Measurements from ENCODE around the gene CNNM4. TPM values are rescaled to one million over a fixed set of nuclear protein-coding genes. Genes with fewer than 3 reads are reported as not detected.

The CNNM4 gene
- total RNA-seq, 1 donor from 2014 or later, result 14.4 TPM

GRCh38 chr2:96857667-96858372, 97.1 kb downstream of the CNNM4 start, which contains the start of gene ANKRD39:
ANKRD39 (minus strand) TSS chr2:96858016; CDS start chr2:96857987, 29 bp downstream.
- DNase-seq (ENCODE audit: low read depth, low spot score), result peak; percentile 98
- peaks cover 7% of the 10 kb centered on the region for H3K36me3 Mint-ChIP-seq (ENCODE audit: low read depth)
- H3K27me3 Mint-ChIP-seq (ENCODE audit: low read depth), result no peaks in the 10 kb centered on the region
- TF ChIP-seq CTCF (conservative IDR thresholded peaks at IDR 0.05), result peak; percentile 73
- no peaks in the 10 kb centered on the region for H3K9me3 Mint-ChIP-seq
- peaks cover 41% of the 10 kb centered on the region for H3K4me1 Mint-ChIP-seq
- peak within 1 kb of the TSS; percentile 93 for H3K4me3 Mint-ChIP-seq
- peak within 1 kb of the TSS; percentile 78 for H3K27ac Mint-ChIP-seq (ENCODE audit: unreplicated experiment)

- Mint-ChIP-seq H3K36me3 (ENCODE audit: low read depth) (peaks cover 10% of the 10 kb centered on the region), H3K4me1 (peaks cover 46% of the 10 kb centered on the region), H3K9me3 (no peaks in the 10 kb centered on the region), H3K27ac (ENCODE audit: unreplicated experiment) (peak overlapping the region; percentile 78), H3K27me3 (ENCODE audit: low read depth) (no peaks in the 10 kb centered on the region), H3K4me3 (peak overlapping the region; percentile 93)
- DNase-seq (ENCODE audit: low read depth, low spot score), result no peak
- no peak for TF ChIP-seq CTCF (conservative IDR thresholded peaks at IDR 0.05)
Observed at GRCh38 chr2:96859099-96859649, 98.5 kb downstream of the CNNM4 start.

- TF ChIP-seq CTCF (conservative IDR thresholded peaks at IDR 0.05), result no peak
- Mint-ChIP-seq H3K27ac (ENCODE audit: unreplicated experiment) (no peak overlapping the region), H3K9me3 (no peaks in the 10 kb centered on the region), H3K4me1 (peaks cover 46% of the 10 kb centered on the region), H3K27me3 (ENCODE audit: low read depth) (no peaks in the 10 kb centered on the region), H3K36me3 (ENCODE audit: low read depth) (peaks cover 8% of the 10 kb centered on the region), H3K4me3 (peak overlapping the region; percentile 93)
- no peak for DNase-seq (ENCODE audit: low read depth, low spot score)
Observed at GRCh38 chr2:96859681-96860064, 99.0 kb downstream of the CNNM4 start.

- Mint-ChIP-seq H3K4me3 (peak overlapping the region; percentile 67), H3K36me3 (ENCODE audit: low read depth) (peaks cover 8% of the 10 kb centered on the region), H3K27ac (ENCODE audit: unreplicated experiment) (no peak overlapping the region), H3K4me1 (peaks cover 42% of the 10 kb centered on the region), H3K27me3 (ENCODE audit: low read depth) (no peaks in the 10 kb centered on the region), H3K9me3 (no peaks in the 10 kb centered on the region)
- TF ChIP-seq CTCF (conservative IDR thresholded peaks at IDR 0.05), result no peak
- DNase-seq (ENCODE audit: low read depth, low spot score), result no peak
Observed at GRCh38 chr2:96860065-96861029, 99.6 kb downstream of the CNNM4 start.

- Mint-ChIP-seq H3K27ac (ENCODE audit: unreplicated experiment) (no peak overlapping the region), H3K9me3 (no peaks in the 10 kb centered on the region), H3K4me3 (peak overlapping the region; percentile 67), H3K4me1 (peaks cover 47% of the 10 kb centered on the region), H3K36me3 (ENCODE audit: low read depth) (peaks cover 8% of the 10 kb centered on the region), H3K27me3 (ENCODE audit: low read depth) (no peaks in the 10 kb centered on the region)
- TF ChIP-seq CTCF (conservative IDR thresholded peaks at IDR 0.05), result no peak
- no peak for DNase-seq (ENCODE audit: low read depth, low spot score)
Observed at GRCh38 chr2:96861074-96861473, 100.4 kb downstream of the CNNM4 start.

Measured in neural crest cell (in vitro differentiated cells).